ENCODE measurements around the gene UBIAD1.
"Not testable (repeated sequence)": the region's sequence is repeated elsewhere in the genome, so short reads cannot be mapped to it uniquely, and the experiment has no call there.

Gene UBIAD1

GRCh38 chr1:11272832-11273594, at the start of gene UBIAD1:
UBIAD1 (plus strand) TSS chr1:11273198; CDS start chr1:11273532, 334 bp downstream.
- peak; percentile 87 for DNase-seq

GRCh38 chr1:11227106-11228077, 45.6 kb upstream of the UBIAD1 start:
- DNase-seq: no peak

- DNase-seq: no peak
Measured at GRCh38 chr1:11229203-11229602, 43.8 kb upstream of the UBIAD1 start.

GRCh38 chr1:11233208-11233607, 39.8 kb upstream of the UBIAD1 start:
- DNase-seq: no peak

- DNase-seq: no peak
Measured at GRCh38 chr1:11237356-11237755, 35.6 kb upstream of the UBIAD1 start.

GRCh38 chr1:11238311-11238710, 34.7 kb upstream of the UBIAD1 start:
- DNase-seq: no peak

GRCh38 chr1:11245248-11245647, 27.8 kb upstream of the UBIAD1 start:
- DNase-seq: no peak

- no peak for DNase-seq
Measured at GRCh38 chr1:11245904-11246719, 26.9 kb upstream of the UBIAD1 start.

- no peak for DNase-seq
Measured at GRCh38 chr1:11248169-11248568, 24.8 kb upstream of the UBIAD1 start.

GRCh38 chr1:11252538-11252937, 20.5 kb upstream of the UBIAD1 start:
- no peak for DNase-seq

- DNase-seq: no peak
Measured at GRCh38 chr1:11253226-11253625, 19.8 kb upstream of the UBIAD1 start.

- no peak for DNase-seq
Measured at GRCh38 chr1:11256299-11256698, 16.7 kb upstream of the UBIAD1 start.

- DNase-seq: peak; percentile 98
Measured at GRCh38 chr1:11262171-11263049, 10.6 kb upstream of the UBIAD1 start, which contains the start of gene MTOR. MTOR (minus strand) TSS chr1:11262551; CDS start chr1:11259409, 3,142 bp downstream.

GRCh38 chr1:11266268-11267074, 6.5 kb upstream of the UBIAD1 start:
- DNase-seq: no peak

- DNase-seq: not testable (repeated sequence)
Measured at GRCh38 chr1:11267350-11268337, 5.4 kb upstream of the UBIAD1 start.

- DNase-seq: no peak
Measured at GRCh38 chr1:11272544-11272831, 510 bp upstream of the UBIAD1 start.

GRCh38 chr1:11273595-11274234, 717 bp downstream of the UBIAD1 start:
- peak; percentile 17 for DNase-seq

GRCh38 chr1:11279152-11279551, 6.2 kb downstream of the UBIAD1 start:
- no peak for DNase-seq

- no peak for DNase-seq
Measured at GRCh38 chr1:11279630-11280029, 6.6 kb downstream of the UBIAD1 start.

Measured in stimulated activated CD4-positive, alpha-beta T cell treated with anti-CD3 and anti-CD28 coated beads, Interleukin-4, amount 100 ng/mL, for 24 hours (primary cell).